ENCODE measurements around the gene SLC26A8. TPM values are rescaled to one million over a fixed set of nuclear protein-coding genes. Genes with fewer than 3 reads are reported as not detected.
A peak's percentile ranks its signal among the peaks of the same experiment; 100 is the strongest.

Gene SLC26A8
- total and polyA plus RNA-seq, 2 of the 13 experiments (the other 11 are each of a cell fraction or from before 2014, with no cell fraction given): 0.46 TPM; not detected in 1

DNA sequence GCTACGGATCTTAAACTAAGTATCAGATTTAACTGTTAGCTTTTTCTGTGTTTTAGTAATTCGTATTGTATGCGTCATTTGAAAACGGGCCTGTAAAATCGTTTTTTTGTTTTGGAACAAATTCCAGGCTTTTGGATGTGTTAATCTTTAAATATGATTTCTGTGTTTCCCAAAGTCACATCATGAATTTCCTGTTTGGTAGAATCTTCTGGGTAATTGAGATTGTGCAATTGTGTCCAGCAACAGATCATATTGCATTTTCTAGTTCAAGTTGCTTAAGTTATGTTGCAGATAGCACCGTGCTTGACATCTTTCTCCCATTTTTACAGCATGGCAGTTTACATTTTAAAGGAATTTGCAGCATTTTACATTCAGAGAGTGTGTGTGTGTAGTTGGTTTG, 5.0 kb upstream of the SLC26A8 start (continued):
- TF ChIP-seq HNF4A (CRISPR knock-in tag; IDR thresholded peaks at IDR 0.05) (0 out of 2 replicates have a peak, but pooled peaks have one; percentile 17), KLF9 (CRISPR knock-in tag; IDR thresholded peaks at IDR 0.05; ENCODE audit: low read depth) (no peak), POGZ (CRISPR knock-in tag; IDR thresholded peaks at IDR 0.05) (no peak), ZNF703 (CRISPR knock-in tag; IDR thresholded peaks at IDR 0.05; ENCODE audit: borderline replicate concordance) (no peak), ZSCAN9 (CRISPR knock-in tag; IDR thresholded peaks at IDR 0.05; ENCODE audit: borderline replicate concordance) (no peak), TOPORS (CRISPR knock-in tag; IDR thresholded peaks at IDR 0.05) (no peak), HMG20A (CRISPR knock-in tag; IDR thresholded peaks at IDR 0.05; ENCODE audit: borderline replicate concordance) (no peak)
- TF ChIP-seq, protein P1, sequence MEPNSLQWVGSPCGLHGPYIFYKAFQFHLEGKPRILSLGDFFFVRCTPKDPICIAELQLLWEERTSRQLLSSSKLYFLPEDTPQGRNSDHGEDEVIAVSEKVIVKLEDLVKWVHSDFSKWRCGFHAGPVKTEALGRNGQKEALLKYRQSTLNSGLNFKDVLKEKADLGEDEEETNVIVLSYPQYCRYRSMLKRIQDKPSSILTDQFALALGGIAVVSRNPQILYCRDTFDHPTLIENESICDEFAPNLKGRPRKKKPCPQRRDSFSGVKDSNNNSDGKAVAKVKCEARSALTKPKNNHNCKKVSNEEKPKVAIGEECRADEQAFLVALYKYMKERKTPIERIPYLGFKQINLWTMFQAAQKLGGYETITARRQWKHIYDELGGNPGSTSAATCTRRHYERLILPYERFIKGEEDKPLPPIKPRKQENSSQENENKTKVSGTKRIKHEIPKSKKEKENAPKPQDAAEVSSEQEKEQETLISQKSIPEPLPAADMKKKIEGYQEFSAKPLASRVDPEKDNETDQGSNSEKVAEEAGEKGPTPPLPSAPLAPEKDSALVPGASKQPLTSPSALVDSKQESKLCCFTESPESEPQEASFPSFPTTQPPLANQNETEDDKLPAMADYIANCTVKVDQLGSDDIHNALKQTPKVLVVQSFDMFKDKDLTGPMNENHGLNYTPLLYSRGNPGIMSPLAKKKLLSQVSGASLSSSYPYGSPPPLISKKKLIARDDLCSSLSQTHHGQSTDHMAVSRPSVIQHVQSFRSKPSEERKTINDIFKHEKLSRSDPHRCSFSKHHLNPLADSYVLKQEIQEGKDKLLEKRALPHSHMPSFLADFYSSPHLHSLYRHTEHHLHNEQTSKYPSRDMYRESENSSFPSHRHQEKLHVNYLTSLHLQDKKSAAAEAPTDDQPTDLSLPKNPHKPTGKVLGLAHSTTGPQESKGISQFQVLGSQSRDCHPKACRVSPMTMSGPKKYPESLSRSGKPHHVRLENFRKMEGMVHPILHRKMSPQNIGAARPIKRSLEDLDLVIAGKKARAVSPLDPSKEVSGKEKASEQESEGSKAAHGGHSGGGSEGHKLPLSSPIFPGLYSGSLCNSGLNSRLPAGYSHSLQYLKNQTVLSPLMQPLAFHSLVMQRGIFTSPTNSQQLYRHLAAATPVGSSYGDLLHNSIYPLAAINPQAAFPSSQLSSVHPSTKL (CRISPR knock-in tag; IDR thresholded peaks at IDR 0.05): peak; percentile 53; the same call in 1 of the 2 replicates
- TF ChIP-seq, protein P2, sequence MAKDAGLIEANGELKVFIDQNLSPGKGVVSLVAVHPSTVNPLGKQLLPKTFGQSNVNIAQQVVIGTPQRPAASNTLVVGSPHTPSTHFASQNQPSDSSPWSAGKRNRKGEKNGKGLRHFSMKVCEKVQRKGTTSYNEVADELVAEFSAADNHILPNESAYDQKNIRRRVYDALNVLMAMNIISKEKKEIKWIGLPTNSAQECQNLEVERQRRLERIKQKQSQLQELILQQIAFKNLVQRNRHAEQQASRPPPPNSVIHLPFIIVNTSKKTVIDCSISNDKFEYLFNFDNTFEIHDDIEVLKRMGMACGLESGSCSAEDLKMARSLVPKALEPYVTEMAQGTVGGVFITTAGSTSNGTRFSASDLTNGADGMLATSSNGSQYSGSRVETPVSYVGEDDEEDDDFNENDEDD (CRISPR knock-in tag; IDR thresholded peaks at IDR 0.05; ENCODE audit: borderline replicate concordance): no peak
